ENCODE data around the gene RIMBP2.

GRCh38 chr12:130513556-130513955 lies 202.5 kb downstream of the RIMBP2 start:
- no peak for TF ChIP-seq SMC3 (conservative IDR thresholded peaks at IDR 0.05; ENCODE audit: poor library complexity)
- TF ChIP-seq EZH2 (IDR thresholded peaks at IDR 0.05; ENCODE audit: borderline replicate concordance, insufficient read depth, low read length, poor library complexity, severe bottlenecking) = no peak
- TF ChIP-seq TAF1 (IDR thresholded peaks at IDR 0.05; ENCODE audit: low read depth) = no peak
- no peak for TF ChIP-seq CTCF (IDR thresholded peaks at IDR 0.05; ENCODE audit: poor library complexity, severe bottlenecking)
- no peak for TF ChIP-seq POLR2AphosphoS5 (IDR thresholded peaks at IDR 0.05)
- no peak for TF ChIP-seq EP300 (conservative IDR thresholded peaks at IDR 0.05; ENCODE audit: poor library complexity, severe bottlenecking)
- TF ChIP-seq REST (IDR thresholded peaks at IDR 0.05; ENCODE audit: borderline replicate concordance) = no peak
- no peak for TF ChIP-seq RAD21 (conservative IDR thresholded peaks at IDR 0.05)
- TF ChIP-seq MXI1 (conservative IDR thresholded peaks at IDR 0.05; ENCODE audit: poor library complexity, severe bottlenecking) = no peak

Measured in neural cell (in vitro differentiated cells).